GM21825 (cell line): ENCODE results near the gene PACRG.

Experiments
- ATAC-seq: cut with Tn5 transposase; IDR thresholded peaks from one replicate; pipeline ENCODE4 v1.9.1; 2021; ENCODE audit warnings: mild to moderate bottlenecking, moderate library complexity; ENCODE audit not compliant: unreplicated experiment

The PACRG gene

GRCh38 chr6:162709431-162709830 lies 18.3 kb upstream of the PACRG start:
- ATAC-seq: no peak

GRCh38 chr6:162710419-162710818 lies 17.4 kb upstream of the PACRG start:
- ATAC-seq: no peak

- no peak for ATAC-seq
Measured at GRCh38 chr6:162710936-162711335, 16.8 kb upstream of the PACRG start.

GRCh38 chr6:162711376-162711775 lies 16.4 kb upstream of the PACRG start:
- ATAC-seq: no peak

- no peak for ATAC-seq
Measured at GRCh38 chr6:162712694-162713093, 15.1 kb upstream of the PACRG start.

GRCh38 chr6:162713974-162714780 lies 13.6 kb upstream of the PACRG start:
- ATAC-seq: no peak

GRCh38 chr6:162715601-162716000 lies 12.2 kb upstream of the PACRG start:
- ATAC-seq: no peak

GRCh38 chr6:162719528-162719927 lies 8.2 kb upstream of the PACRG start:
- no peak for ATAC-seq

- no peak for ATAC-seq
Measured at GRCh38 chr6:162721404-162721687, 6.4 kb upstream of the PACRG start.

- ATAC-seq: no peak
Measured at GRCh38 chr6:162722226-162722625, 5.5 kb upstream of the PACRG start.

- no peak for ATAC-seq
Measured at GRCh38 chr6:162722633-162723032, 5.1 kb upstream of the PACRG start.

GRCh38 chr6:162726947-162727321 lies 840 bp upstream of the PACRG start:
- peak; percentile 3 for ATAC-seq

GRCh38 chr6:162728197-162728596 lies 423 bp downstream of the PACRG start:
- ATAC-seq: no peak

- no peak for ATAC-seq
Measured at GRCh38 chr6:162728706-162729105, 932 bp downstream of the PACRG start.

- no peak for ATAC-seq
Measured at GRCh38 chr6:162730502-162730901, 2.7 kb downstream of the PACRG start.

- ATAC-seq: no peak
Measured at GRCh38 chr6:162733489-162733888, 5.7 kb downstream of the PACRG start.

GRCh38 chr6:162736961-162737360 lies 9.2 kb downstream of the PACRG start:
- ATAC-seq: no peak

- no peak for ATAC-seq
Measured at GRCh38 chr6:162750776-162751175, 23.0 kb downstream of the PACRG start.

- ATAC-seq: no peak
Measured at GRCh38 chr6:162751211-162751859, 23.6 kb downstream of the PACRG start.

- no peak for ATAC-seq
Measured at GRCh38 chr6:162753775-162754174, 26.0 kb downstream of the PACRG start.

- ATAC-seq: no peak
Measured at GRCh38 chr6:162770136-162770535, 42.4 kb downstream of the PACRG start.

GRCh38 chr6:162770955-162771354 lies 43.2 kb downstream of the PACRG start:
- no peak for ATAC-seq

GRCh38 chr6:162772466-162772865 lies 44.7 kb downstream of the PACRG start:
- no peak for ATAC-seq
